Fibroblast of peridontal ligament (primary cell): ENCODE measurements around the gene TMC8.
A peak's percentile ranks its signal among the peaks of the same experiment; 100 is the strongest.
"Not testable (repeated sequence)": the region's sequence is repeated elsewhere in the genome, so short reads cannot be mapped to it uniquely, and the experiment has no call there.

Experiments
- DNase-seq: peaks from one replicate; pipeline ENCODE4 v3.0.0-alpha.2; 2010; ENCODE audit errors: extremely low read depth

Gene TMC8

GRCh38 chr17:78130437-78131101, at the start of gene TMC8:
Gene TMC8 (plus strand): TSS chr17:78130771. CDS start chr17:78131589, 818 bp downstream.
- no peak for DNase-seq

- no peak for DNase-seq
These were observed 49.0 kb upstream of the TMC8 start for GRCh38 chr17:78081551-78081950.

GRCh38 chr17:78082355-78082872, 48.2 kb upstream of the TMC8 start:
- DNase-seq: not testable (repeated sequence)

- no peak for DNase-seq
These were observed 47.6 kb upstream of the TMC8 start for GRCh38 chr17:78082988-78083387.

GRCh38 chr17:78086740-78087139, 43.8 kb upstream of the TMC8 start:
- no peak for DNase-seq

- no peak for DNase-seq
These were observed 42.0 kb upstream of the TMC8 start for GRCh38 chr17:78088529-78088928.

GRCh38 chr17:78089576-78090281, 40.8 kb upstream of the TMC8 start:
- peak; percentile 6 for DNase-seq

GRCh38 chr17:78092794-78093324, 37.7 kb upstream of the TMC8 start:
- DNase-seq: no peak

GRCh38 chr17:78095035-78095434, 35.5 kb upstream of the TMC8 start:
- DNase-seq: no peak

- no peak for DNase-seq
These were observed 34.5 kb upstream of the TMC8 start for GRCh38 chr17:78096093-78096492.

GRCh38 chr17:78101112-78101511, 29.5 kb upstream of the TMC8 start:
- DNase-seq: no peak

GRCh38 chr17:78101542-78101941, 29.0 kb upstream of the TMC8 start:
- no peak for DNase-seq

GRCh38 chr17:78103311-78103710, 27.3 kb upstream of the TMC8 start:
- no peak for DNase-seq

GRCh38 chr17:78104540-78104941, 26.0 kb upstream of the TMC8 start:
- no peak for DNase-seq

- DNase-seq: no peak
These were observed 25.5 kb upstream of the TMC8 start for GRCh38 chr17:78105101-78105500.

GRCh38 chr17:78105551-78105950, 25.0 kb upstream of the TMC8 start:
- no peak for DNase-seq

- DNase-seq: no peak
These were observed 24.4 kb upstream of the TMC8 start for GRCh38 chr17:78106211-78106610.

- DNase-seq: peak; percentile 85
These were observed 23.1 kb upstream of the TMC8 start for GRCh38 chr17:78107457-78107856.

- no peak for DNase-seq
These were observed 22.4 kb upstream of the TMC8 start for GRCh38 chr17:78107976-78108725.

- no peak for DNase-seq
These were observed 21.7 kb upstream of the TMC8 start for GRCh38 chr17:78108726-78109488.

GRCh38 chr17:78109489-78109761, 21.1 kb upstream of the TMC8 start:
- DNase-seq: no peak
